Left ventricle myocardium inferior (tissue), 1 donor: ENCODE results near the gene RILP. TPM values are rescaled to one million over a fixed set of nuclear protein-coding genes. Genes with fewer than 3 reads are reported as not detected.

Experiments
- DNase-seq: peaks from one replicate; pipeline ENCODE4 v3.0.0-alpha.2; 2020
- H3K27ac ChIP-seq: fragments of 200-600 bp; replicated peaks from 2 replicates; pipeline ENCODE4 v1.8.0; 2021
- H3K27me3 ChIP-seq: fragments of 200-600 bp; 2 replicates; pipeline ENCODE4 v1.8.0; 2021; ENCODE audit warnings: low read depth
- H3K36me3 ChIP-seq: fragments of 200-600 bp; 2 replicates; pipeline ENCODE4 v1.8.0; 2021
- H3K4me1 ChIP-seq: fragments of 200-600 bp; 2 replicates; pipeline ENCODE4 v1.8.0; 2021
- H3K4me3 ChIP-seq: fragments of 200-600 bp; 2 replicates; pipeline ENCODE4 v1.8.0; 2021; ENCODE audit warnings: mild to moderate bottlenecking, moderate library complexity
- H3K9me3 ChIP-seq: fragments of 200-600 bp; replicated peaks from 2 replicates; pipeline ENCODE4 v1.8.0; 2021
- intact Hi-C: fragments of 100-400 bp; cut with micrococcal nuclease; formaldehyde crosslinking; loops from one replicate; pipeline ENCODE4 v1.11.0; 2022
- total RNA-seq: library from RNA; stranded (reverse); fragmentation: NEBNext Ultra II Directional; extraction: Animal tissue kit (Norgen Biotek cat#: 25700); gene quantifications from one replicate; pipeline ENCODE4 v1.2.1, GENCODE V29; 2021
- TF ChIP-seq, protein P1 (sequence below): fragments of 200-600 bp; IDR thresholded peaks from 2 replicates; pipeline ENCODE4 v1.8.0; 2021; ENCODE audit warnings: antibody characterized with exemption, mild to moderate bottlenecking, borderline replicate concordance
- donor health status: DM: no; HTN: yes; CAD: no; lungs with severe emphysema.

RILP gene
- total RNA-seq, 1 donor from 2014 or later = 81.7 TPM

DNA sequence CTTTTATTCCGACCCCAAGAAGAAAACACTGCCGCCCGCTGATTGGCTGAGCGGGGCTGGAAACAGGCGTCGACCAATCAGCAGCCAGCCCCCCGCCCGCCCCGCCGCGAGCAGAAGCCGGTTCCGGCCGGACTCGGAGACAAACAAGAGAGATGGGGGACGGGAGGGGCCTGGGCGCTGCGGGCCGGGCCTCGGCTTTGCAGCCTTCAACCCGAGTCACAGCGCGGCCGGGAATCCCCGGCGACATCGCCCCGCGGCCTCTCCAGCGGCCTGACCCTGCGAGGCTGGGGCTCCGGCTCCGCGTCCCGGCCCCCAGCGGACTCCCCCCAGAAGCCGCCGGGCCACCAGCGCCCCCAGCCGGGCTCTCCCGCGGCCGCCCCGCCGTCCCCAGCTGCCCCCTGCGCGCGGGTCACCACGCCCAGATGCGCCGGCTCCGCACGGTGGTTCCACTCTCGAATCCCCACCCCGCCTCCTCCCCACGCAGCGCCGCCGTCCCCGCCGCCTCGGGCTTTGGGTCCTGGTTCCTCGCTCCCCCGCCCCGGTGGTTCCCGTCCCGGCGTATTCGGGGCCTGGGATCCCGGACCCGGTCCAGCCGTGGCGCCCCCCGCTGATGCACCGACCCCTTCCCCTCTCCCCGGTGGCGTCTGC is 20.7 kb downstream of the RILP start:
- peaks cover 41% of the 10 kb centered on the region for H3K4me1 ChIP-seq
- TF ChIP-seq, protein P1, sequence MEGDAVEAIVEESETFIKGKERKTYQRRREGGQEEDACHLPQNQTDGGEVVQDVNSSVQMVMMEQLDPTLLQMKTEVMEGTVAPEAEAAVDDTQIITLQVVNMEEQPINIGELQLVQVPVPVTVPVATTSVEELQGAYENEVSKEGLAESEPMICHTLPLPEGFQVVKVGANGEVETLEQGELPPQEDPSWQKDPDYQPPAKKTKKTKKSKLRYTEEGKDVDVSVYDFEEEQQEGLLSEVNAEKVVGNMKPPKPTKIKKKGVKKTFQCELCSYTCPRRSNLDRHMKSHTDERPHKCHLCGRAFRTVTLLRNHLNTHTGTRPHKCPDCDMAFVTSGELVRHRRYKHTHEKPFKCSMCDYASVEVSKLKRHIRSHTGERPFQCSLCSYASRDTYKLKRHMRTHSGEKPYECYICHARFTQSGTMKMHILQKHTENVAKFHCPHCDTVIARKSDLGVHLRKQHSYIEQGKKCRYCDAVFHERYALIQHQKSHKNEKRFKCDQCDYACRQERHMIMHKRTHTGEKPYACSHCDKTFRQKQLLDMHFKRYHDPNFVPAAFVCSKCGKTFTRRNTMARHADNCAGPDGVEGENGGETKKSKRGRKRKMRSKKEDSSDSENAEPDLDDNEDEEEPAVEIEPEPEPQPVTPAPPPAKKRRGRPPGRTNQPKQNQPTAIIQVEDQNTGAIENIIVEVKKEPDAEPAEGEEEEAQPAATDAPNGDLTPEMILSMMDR = peak; percentile 61
- no peaks in the 10 kb centered on the region for H3K36me3 ChIP-seq
- H3K9me3 ChIP-seq = no peaks in the 10 kb centered on the region
- peak overlapping the region; percentile 93 for H3K27ac ChIP-seq
- intact Hi-C loops = loop anchor here (10.0 kb wide), 1 partner anchor 54 kb away; no protein-coding TSS in a partner anchor
- peak overlapping the region; percentile 91 for H3K4me3 ChIP-seq
- H3K27me3 ChIP-seq = no peaks in the 10 kb centered on the region
- peak; percentile 94 for DNase-seq

DNA sequence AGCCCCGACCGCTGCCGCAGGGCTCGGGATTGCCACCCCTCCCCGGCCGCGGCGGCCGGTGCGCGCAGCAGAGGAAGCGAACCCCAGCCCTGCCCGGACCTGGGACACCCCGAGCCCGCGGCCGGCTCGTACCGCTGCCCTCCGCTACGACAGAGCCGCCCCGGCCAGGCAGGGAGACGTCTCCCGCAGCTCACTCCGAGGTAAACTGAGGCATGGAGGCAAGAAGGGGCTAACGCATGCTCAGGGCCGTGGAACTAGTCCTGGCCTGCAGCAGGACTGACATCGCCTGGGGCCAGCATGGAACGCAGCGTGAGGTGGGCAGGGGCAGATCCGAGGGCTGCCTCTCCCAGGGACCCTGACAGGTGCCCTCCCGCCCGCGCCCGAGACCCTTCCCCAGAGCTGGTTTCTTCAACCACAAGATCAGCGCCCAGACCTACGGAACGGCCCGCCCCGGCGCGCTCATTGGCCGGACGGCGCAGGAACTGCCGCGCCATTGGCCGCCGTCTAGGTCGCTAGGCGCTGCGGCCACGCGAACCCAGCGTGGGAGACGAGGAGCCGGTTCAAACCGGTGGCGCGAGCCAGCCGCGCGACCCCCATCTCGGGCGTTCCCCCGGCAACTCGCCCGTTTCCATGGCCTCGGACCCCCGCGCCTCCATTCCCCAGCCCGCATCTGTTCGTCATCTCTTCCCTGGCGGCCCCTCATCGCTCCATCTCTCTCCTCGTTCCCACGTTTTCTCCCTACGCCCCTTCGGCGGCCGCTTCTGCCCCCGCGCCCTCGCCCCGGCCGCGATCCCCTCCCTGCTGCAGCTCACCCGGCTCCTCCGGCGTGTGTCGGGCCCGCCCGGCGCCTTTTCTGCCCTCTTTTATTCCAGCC is 21.4 kb downstream of the RILP start, which contains the start of gene SLC43A2:
Gene SLC43A2 (minus strand): TSS at position 853 of the 874 bp plus-strand sequence. CDS start 960 bp downstream, outside the sequence.
- intact Hi-C loops = loop anchor here (10.0 kb wide), 1 partner anchor 53 kb away; no protein-coding TSS in a partner anchor
- Histone ChIP-seq H3K9me3 (no peaks in the 10 kb centered on the region), H3K27me3 (no peaks in the 10 kb centered on the region), H3K36me3 (no peaks in the 10 kb centered on the region), H3K27ac (peak within 1 kb of the TSS; percentile 93), H3K4me3 (peak within 1 kb of the TSS; percentile 91), H3K4me1 (peaks cover 41% of the 10 kb centered on the region)
- DNase-seq = peak; percentile 84
- TF ChIP-seq, protein P1 = no peak

DNA sequence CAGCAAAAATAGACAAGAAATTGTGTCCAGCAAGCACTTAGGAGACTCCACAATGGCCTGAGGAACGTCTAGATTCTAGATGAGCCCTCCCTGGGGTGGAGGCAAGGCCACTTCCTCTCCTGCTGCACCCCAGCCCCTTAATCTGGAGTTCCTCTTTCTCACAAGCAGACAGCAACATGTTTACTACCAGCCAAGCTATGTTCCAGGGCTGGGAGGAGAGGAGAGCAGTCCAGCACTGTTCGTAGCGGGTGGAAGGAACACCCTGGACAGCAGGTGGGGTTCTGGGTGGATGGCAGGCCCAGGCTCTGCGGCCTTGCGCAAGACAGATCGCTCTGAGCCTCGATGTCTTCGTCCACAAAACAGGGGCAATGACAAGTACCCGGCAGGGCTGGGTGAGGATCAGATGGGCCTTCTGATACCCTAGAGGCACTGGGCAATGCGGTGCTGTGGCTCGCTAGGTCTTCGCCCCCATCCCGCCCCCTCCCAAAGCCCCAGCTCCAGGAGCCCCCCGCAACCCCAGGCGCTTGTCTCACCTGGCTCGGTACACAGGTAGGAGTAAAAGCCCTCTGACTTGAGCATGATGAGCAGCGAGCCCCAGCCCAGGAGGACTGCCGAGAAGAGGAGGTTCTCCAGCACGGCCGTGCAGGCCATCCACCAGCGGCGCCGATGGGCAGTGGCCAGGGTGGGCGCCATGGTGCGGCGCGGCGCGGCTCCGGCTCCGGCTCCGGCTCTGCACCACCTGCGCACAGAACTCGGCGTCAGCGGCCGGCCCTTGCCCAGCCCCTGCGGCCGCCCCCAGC is 22.3 kb downstream of the RILP start:
- Histone ChIP-seq H3K27ac (peak overlapping the region; percentile 93), H3K9me3 (no peaks in the 10 kb centered on the region), H3K4me3 (peak overlapping the region; percentile 91), H3K27me3 (no peaks in the 10 kb centered on the region), H3K4me1 (peaks cover 41% of the 10 kb centered on the region), H3K36me3 (no peaks in the 10 kb centered on the region)
- no peak for DNase-seq
- intact Hi-C loops = loop anchor here (10.0 kb wide), 1 partner anchor 53 kb away; no protein-coding TSS in a partner anchor
- TF ChIP-seq, protein P1 = no peak

DNA sequence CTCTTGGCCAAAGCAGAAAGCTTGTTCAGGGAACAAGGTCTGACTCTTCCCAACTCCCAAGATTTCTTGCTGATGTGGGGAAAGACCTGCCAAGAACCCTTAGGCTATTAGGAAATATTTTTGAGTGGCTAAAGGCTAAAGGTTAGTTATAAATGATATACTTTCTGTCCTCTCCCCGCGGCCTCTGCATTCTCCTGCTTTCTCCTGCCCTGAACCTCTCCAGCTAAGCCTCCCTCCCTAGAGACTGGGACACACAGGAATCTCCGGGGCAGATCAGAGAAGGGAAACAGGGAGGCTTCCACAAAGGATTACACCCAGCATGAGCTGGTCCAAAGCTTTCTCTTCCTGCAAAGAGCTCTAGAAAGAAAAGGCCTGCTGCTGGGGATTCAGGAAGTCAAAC is 23.3 kb downstream of the RILP start:
- Histone ChIP-seq H3K9me3 (no peaks in the 10 kb centered on the region), H3K27ac (peak overlapping the region; percentile 93), H3K4me1 (peaks cover 41% of the 10 kb centered on the region), H3K36me3 (no peaks in the 10 kb centered on the region), H3K4me3 (peak overlapping the region; percentile 91), H3K27me3 (no peaks in the 10 kb centered on the region)
- TF ChIP-seq, protein P1 = no peak
- intact Hi-C loops = loop anchor here (10.0 kb wide), 1 partner anchor 52 kb away; no protein-coding TSS in a partner anchor
- no peak for DNase-seq

DNA sequence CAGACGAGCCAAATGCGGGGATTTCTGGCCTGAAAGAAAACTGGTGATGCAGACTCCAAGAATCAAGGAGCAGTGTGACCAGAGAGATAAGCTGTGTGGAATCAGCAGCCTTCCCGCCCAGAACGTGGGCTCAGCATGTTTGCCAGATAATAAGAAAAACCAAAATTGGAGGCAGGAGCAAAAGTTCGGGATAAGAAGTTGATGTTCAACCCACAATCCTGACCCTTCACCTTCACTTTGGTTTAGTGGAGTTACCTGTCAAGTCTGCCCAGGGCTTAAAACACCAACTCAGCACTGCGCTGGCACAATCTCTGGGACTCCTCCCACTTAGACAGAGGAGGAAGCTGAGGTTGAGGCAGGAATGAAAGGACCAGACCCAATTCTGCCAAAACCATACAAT is 24.1 kb downstream of the RILP start:
- no peaks in the 10 kb centered on the region for H3K9me3 ChIP-seq
- H3K27me3 ChIP-seq = no peaks in the 10 kb centered on the region
- no peaks in the 10 kb centered on the region for H3K36me3 ChIP-seq
- no peak overlapping the region for H3K27ac ChIP-seq
- TF ChIP-seq, protein P1 = no peak
- intact Hi-C loops = loop anchor here (10.0 kb wide), 1 partner anchor 51 kb away; no protein-coding TSS in a partner anchor
- DNase-seq = no peak
- H3K4me1 ChIP-seq = peaks cover 41% of the 10 kb centered on the region
- no peak overlapping the region for H3K4me3 ChIP-seq
